Heart right ventricle (tissue), 16 donors: ENCODE data around the gene ULK4. TPM values are rescaled to one million over a fixed set of nuclear protein-coding genes. Genes with fewer than 3 reads are reported as not detected.

Source experiments
- ATAC-seq, 8 donors: fragments of 200-7000 bp; cut with Tn5 transposase; one replicate each; pipeline ENCODE4 v1.9.1; 2020; ENCODE audit warnings: mild to moderate bottlenecking in 8 of 8, moderate library complexity in 8 of 8, moderate number of reproducible peaks in 1 of 8
- DNase-seq, 2 donors: peaks; one replicate each; pipeline ENCODE4 v3.0.0-alpha.2; 2020
- H3K27ac ChIP-seq, 10 donors: fragments of 200-600 bp; sonication (generic) in 2 of 10; one replicate each; pipeline versions ENCODE4 v1.5.0 to v1.8.0; 2020 to 2022; ENCODE audit warnings: mild to moderate bottlenecking in 3 of 10
- H3K27me3 ChIP-seq, 7 donors: fragments of 200-600 bp; one replicate each; pipeline ENCODE4 v1.8.0; 2021 to 2022; ENCODE audit warnings: mild to moderate bottlenecking in 2 of 7
- H3K36me3 ChIP-seq, 9 donors: fragments of 200-600 bp; sonication (generic) in 1 of 9; one replicate each; pipeline versions ENCODE4 v1.5.0 to v1.8.0; 2020 to 2022; ENCODE audit warnings: mild to moderate bottlenecking in 2 of 9
- H3K4me1 ChIP-seq, 9 donors: fragments of 200-600 bp; sonication (generic) in 1 of 9; one replicate each; pipeline versions ENCODE4 v1.5.0 to v1.8.0; 2020 to 2022; ENCODE audit warnings: mild to moderate bottlenecking in 4 of 9
- H3K4me3 ChIP-seq, 10 donors: fragments of 200-600 bp; sonication (generic) in 2 of 10; one replicate each; pipeline versions ENCODE4 v1.5.0 to v1.8.0; 2020 to 2022; ENCODE audit warnings: mild to moderate bottlenecking in 7 of 10, moderate library complexity in 2 of 10
- H3K9me3 ChIP-seq, 11 donors: fragments of 200-600 bp in 10 of 11; sonication (generic) in 2 of 11; one replicate each; pipeline versions ENCODE4 v1.5.0 to v1.8.0; 2013 to 2022; ENCODE audit warnings: mild to moderate bottlenecking in 2 of 11, control low read depth in 1 of 11, moderate library complexity in 1 of 11
- CTCF ChIP-seq, 9 donors: fragments of 200-600 bp; sonication (generic) in 2 of 9; IDR thresholded peaks; one replicate each; pipeline versions ENCODE4 v1.5.0 to v1.8.0; 2021 to 2022; ENCODE audit warnings: antibody characterized with exemption in 9 of 9, mild to moderate bottlenecking in 5 of 9, moderate library complexity in 1 of 9
- WGBS, 2 donors: extraction: QIAGEN DNeasy Blood & Tissue Kit; methylation state at CpG; one replicate each; pipeline ENCODE4 v1.1.7; 2013; ENCODE audit warnings: inconsistent platforms in 1 of 2; 5-methylcytosine and 5-hydroxymethylcytosine counted together
- intact Hi-C, 10 donors: fragments of 100-400 bp; cut with DNase I; formaldehyde crosslinking; loops; one replicate each; pipeline versions ENCODE4 v1.11.1 to v1.14.2; 2022
- polyA plus RNA-seq, 2 donors: library from polyadenylated mRNA; stranded (reverse); fragments of 200-250 nt; gene quantifications; one replicate each; pipeline ENCODE4 v1.2.3, GENCODE V29; 2013
- total RNA-seq, 10 donors: library from RNA; stranded (reverse); fragmentation: NEBNext Ultra II Directional in 3 of 10; extraction: Animal tissue kit (Norgen Biotek cat#: 25700) in 3 of 10; gene quantifications; one replicate each; pipeline versions ENCODE4 v1.2.1 to v1.2.4, GENCODE V29; 2021 to 2023
- donor health status: Arrhythmogenic right ventricular cardiomyopathy.
- donor health status: ischemic (EF 13 %, LVEDD 7.1; RV severe dilation, severe dysfunction).
- donor health status: healthy with polysubstance abuse.
- donor health status: DM: no; HTN: yes; CAD: no.
- donor health status: DM: no; HTN: no; CAD: no.
- donor health status: ischemic (EF 25% LVEDD 6.9; RV normal size, moderate dysfunction).
- donor health status: ischemic (EF 25% LVEDD 5.7; RV mildly dilated, moderate dysfunction).
- donor health status: healthy.
- donor health status: DM: yes; HTN: yes; CAD: no.
- donor health status: Ischemic cardiomyopathy.
- donor health status: ischemic (EF 35%, LVEDD 5.7; RV mildly dilated, moderate dysfunction).
- donor health status: nonischemic (EF 11% LVEDD 7.7; RV severe dilation, severe dysfunction).
- donor health status: DM: yes; HTN: yes; CAD: no.
- donor health status: PGD.
- donor health status: ischemic (EF 29% LVEDD 5.4; RV normal size, mild dysfunction).
- donor health status: nonischemic (EF 23%, LVEDD 6.1; RV moderate dilation, normal function).

Gene ULK4
- total and polyA plus RNA-seq, 12 donors = 1.4 to 11.4 (median 2.6) TPM

- intact Hi-C loops = no loop called here
- Histone ChIP-seq H3K4me1 (peaks cover 0 to 11% (median 7%) of the 10 kb centered on the region in 9 donors), H3K27ac (no peak overlapping the region), H3K9me3 (no peaks in the 10 kb centered on the region), H3K36me3 (no peaks in the 10 kb centered on the region), H3K4me3 (no peak overlapping the region), H3K27me3 (no peaks in the 10 kb centered on the region)
- ATAC-seq (peak in 5 of 8 donors; percentile 42 to 83 (median 68)), DNase-seq (no peak)
- 46 to 49% methylated on average over 3 of the region's 3 CpGs for WGBS, 2 donors
- TF ChIP-seq CTCF (IDR thresholded peaks at IDR 0.05) = no peak
These were observed 638.3 kb downstream of the ULK4 start for GRCh38 chr3:41323467-41324155.

GRCh38 chr3:41321642-41321980 is 640.3 kb downstream of the ULK4 start:
- Histone ChIP-seq H3K4me3 (no peak overlapping the region), H3K36me3 (no peaks in the 10 kb centered on the region), H3K4me1 (peaks cover 0 to 11% (median 7%) of the 10 kb centered on the region in 9 donors), H3K27me3 (no peaks in the 10 kb centered on the region), H3K27ac (no peak overlapping the region), H3K9me3 (no peaks in the 10 kb centered on the region)
- WGBS, 2 donors = 93 to 96% methylated on average over 5 of the region's 5 CpGs
- intact Hi-C loops = no loop called here
- no peak for ATAC-seq
- DNase-seq = no peak
- no peak for TF ChIP-seq CTCF (IDR thresholded peaks at IDR 0.05)

GRCh38 chr3:41320953-41321641 is 640.8 kb downstream of the ULK4 start:
- no peak for DNase-seq
- Histone ChIP-seq H3K27ac (no peak overlapping the region), H3K36me3 (no peaks in the 10 kb centered on the region), H3K9me3 (no peaks in the 10 kb centered on the region), H3K27me3 (no peaks in the 10 kb centered on the region), H3K4me3 (no peak overlapping the region), H3K4me1 (peaks cover 0 to 11% (median 7%) of the 10 kb centered on the region in 9 donors)
- 79 to 85% methylated on average over 8 of the region's 8 CpGs for WGBS, 2 donors
- intact Hi-C loops = no loop called here
- TF ChIP-seq CTCF (IDR thresholded peaks at IDR 0.05) = no peak
- ATAC-seq = no peak

GRCh38 chr3:41318520-41318919 is 643.4 kb downstream of the ULK4 start:
- Histone ChIP-seq H3K4me3 (no peak overlapping the region), H3K4me1 (peaks cover 0 to under 1% (median 0%) of the 10 kb centered on the region in 9 donors), H3K9me3 (no peaks in the 10 kb centered on the region), H3K27ac (no peak overlapping the region), H3K36me3 (no peaks in the 10 kb centered on the region), H3K27me3 (no peaks in the 10 kb centered on the region)
- intact Hi-C loops = no loop called here
- ATAC-seq (no peak), DNase-seq (no peak)
- 72 to 75% methylated on average over 2 of the region's 2 CpGs for WGBS, 2 donors
- TF ChIP-seq CTCF (IDR thresholded peaks at IDR 0.05) = no peak
